H1 (cell line): ENCODE results near the gene IREB2. TPM values are rescaled to one million over a fixed set of nuclear protein-coding genes. Genes with fewer than 3 reads are reported as not detected.

Experiments
- CTCF ChIA-PET: fragments of 300-600 bp; sonication (Branson Sonifier 250); formaldehyde crosslinking; loops from one replicate; lab custom pipeline; 2021; ENCODE audit not compliant: partially characterized antibody; lab: Charles Lee
- POLR2A ChIA-PET: fragments of 300-600 bp; sonication (Branson Sonifier 250); formaldehyde crosslinking; loops from one replicate; lab custom pipeline; 2021; ENCODE audit warnings: inconsistent platforms; ENCODE audit not compliant: partially characterized antibody; lab: Charles Lee
- DNase-seq, 2 experiments: peaks; one replicate each; pipeline versions ENCODE4 v3.0.0 to v3.0.0-alpha.2; 2010 to 2022; ENCODE audit warnings: low spot score in 2 of 2, low read depth in 1 of 2, mixed read lengths in 1 of 2
- FAIRE-seq: peaks from 2 replicates; lab custom pipeline; 2011; peaks lifted over from hg19 to GRCh38; lab: Jason Lieb, UNC
- H2AFZ ChIP-seq: 2 replicates; pipeline ENCODE4 v1.8.1; 2012; ENCODE audit warnings: low read length, inconsistent platforms
- H2AK5ac ChIP-seq: 2 replicates; pipeline ENCODE4 v1.6.1; 2013; ENCODE audit warnings: low read depth, low read length
- H2BK120ac ChIP-seq: replicated peaks from 2 replicates; pipeline ENCODE3; 2013; ENCODE audit warnings: low read depth, low read length, inconsistent platforms
- H2BK12ac ChIP-seq: 2 replicates; pipeline ENCODE4 v1.6.1; 2013; ENCODE audit warnings: low read depth, low read length
- H2BK15ac ChIP-seq: 2 replicates; pipeline ENCODE4 v1.6.1; 2013; ENCODE audit warnings: low read length
- H2BK20ac ChIP-seq: 2 replicates; pipeline ENCODE4 v1.6.1; 2013; ENCODE audit warnings: low read length
- H2BK5ac ChIP-seq: 2 replicates; pipeline ENCODE4 v1.6.1; 2013; ENCODE audit warnings: low read depth, low read length
- H3K14ac ChIP-seq: 2 replicates; pipeline ENCODE4 v1.6.1; 2013; ENCODE audit warnings: inconsistent platforms; ENCODE audit not compliant: insufficient read length
- H3K18ac ChIP-seq: 2 replicates; pipeline ENCODE4 v1.6.1; 2013; ENCODE audit warnings: low read length; ENCODE audit errors: extremely low read depth
- H3K23ac ChIP-seq: 2 replicates; pipeline ENCODE4 v1.6.1; 2013; ENCODE audit warnings: inconsistent platforms; ENCODE audit not compliant: insufficient read length
- H3K23me2 ChIP-seq: 2 replicates; pipeline ENCODE4 v1.6.1; 2013; ENCODE audit warnings: low read depth, low read length
- H3K27ac ChIP-seq: 2 replicates; pipeline ENCODE4 v1.6.1; 2011; ENCODE audit warnings: low read depth, low read length, inconsistent platforms
- H3K27me3 ChIP-seq, 4 experiments: replicated peaks in 1 of 4; 1 replicate in 1 of 4; 2 replicates in 3 of 4; pipeline versions ENCODE4 v1.6.1 to v1.8.1; 2011 to 2013; ENCODE audit warnings: low read length in 3 of 4, mild to moderate bottlenecking in 3 of 4, inconsistent platforms in 2 of 4, mixed read lengths in 2 of 4, moderate library complexity in 1 of 4; ENCODE audit not compliant: control insufficient read depth in 3 of 4, insufficient read depth in 3 of 4; ENCODE audit errors: extremely low read depth in 1 of 4
- H3K36me3 ChIP-seq, 4 experiments: 2 replicates each; pipeline versions ENCODE4 v1.6.1 to v1.8.1; 2011 to 2013; ENCODE audit warnings: mild to moderate bottlenecking in 4 of 4, low read length in 3 of 4, moderate library complexity in 2 of 4, control low read depth in 1 of 4, inconsistent platforms in 1 of 4; ENCODE audit not compliant: insufficient read depth in 4 of 4, control insufficient read depth in 2 of 4
- H3K4ac ChIP-seq: replicated peaks from 2 replicates; pipeline ENCODE3; 2013; ENCODE audit warnings: low read length, low read depth, mixed read lengths, inconsistent platforms; ENCODE audit not compliant: insufficient read length
- H3K4me1 ChIP-seq, 4 experiments: replicated peaks in 1 of 4; 1 replicate in 1 of 4; 2 replicates in 3 of 4; pipeline versions ENCODE4 v1.6.1 to v1.8.1; 2011 to 2013; ENCODE audit warnings: low read length in 3 of 4, inconsistent platforms in 2 of 4, mixed read lengths in 1 of 4; ENCODE audit not compliant: insufficient read depth in 4 of 4, control insufficient read depth in 3 of 4
- H3K4me2 ChIP-seq, 2 experiments: 2 replicates each; pipeline versions ENCODE4 v1.6.1 to v1.8.1; 2011 to 2013; ENCODE audit warnings: low read depth in 2 of 2, low read length in 2 of 2, control low read depth in 1 of 2, inconsistent platforms in 1 of 2, mild to moderate bottlenecking in 1 of 2; ENCODE audit not compliant: insufficient read depth in 1 of 2
- H3K4me3 ChIP-seq, 4 experiments: fragments of 200-600, 300-600 bp in 1 of 4; sonication (generic), shearing (Covaris generic), sonication (Bioruptor Twin) in 1 of 4; 2 replicates each; pipeline versions ENCODE4 v1.5.1 to v1.8.1; 2011 to 2016; ENCODE audit warnings: low read length in 4 of 4, low read depth in 3 of 4, control low read depth in 2 of 4, inconsistent platforms in 2 of 4, mild to moderate bottlenecking in 2 of 4, mixed read lengths in 1 of 4, moderate library complexity in 1 of 4; ENCODE audit not compliant: insufficient read depth in 2 of 4; ENCODE audit errors: extremely low read depth in 1 of 4
- H3K56ac ChIP-seq: replicated peaks from 2 replicates; pipeline ENCODE3; 2013; ENCODE audit warnings: low read depth, mild to moderate bottlenecking, mixed read lengths, low read length, inconsistent platforms; ENCODE audit not compliant: insufficient read length
- H3K79me1 ChIP-seq: 2 replicates; pipeline ENCODE4 v1.6.1; 2013; ENCODE audit warnings: low read depth, low read length, control low read depth
- H3K79me2 ChIP-seq, 2 experiments: 2 replicates each; pipeline versions ENCODE4 v1.6.1 to v1.8.1; 2012 to 2013; ENCODE audit warnings: low read length in 2 of 2, mild to moderate bottlenecking in 2 of 2, inconsistent platforms in 1 of 2; ENCODE audit not compliant: insufficient read depth in 2 of 2, control insufficient read depth in 1 of 2
- H3K9ac ChIP-seq, 4 experiments: replicated peaks in 1 of 4; 1 replicate in 1 of 4; 2 replicates in 3 of 4; pipeline versions ENCODE4 v1.6.1 to v1.8.1; 2011 to 2013; ENCODE audit warnings: low read depth in 3 of 4, low read length in 3 of 4, control low read depth in 2 of 4, mild to moderate bottlenecking in 2 of 4, moderate library complexity in 2 of 4, inconsistent platforms in 1 of 4; ENCODE audit errors: extremely low read depth in 1 of 4
- H3K9me3 ChIP-seq, 2 experiments: 2 replicates each; pipeline versions ENCODE4 v1.6.1 to v1.8.1; 2012 to 2013; ENCODE audit warnings: mild to moderate bottlenecking in 2 of 2, moderate library complexity in 2 of 2, control low read depth in 1 of 2, inconsistent platforms in 1 of 2, low read depth in 1 of 2, low read length in 1 of 2, mixed read lengths in 1 of 2; ENCODE audit not compliant: insufficient read depth in 2 of 2
- H4K20me1 ChIP-seq, 2 experiments: replicated peaks in 1 of 2; 2 replicates each; pipeline versions ENCODE3 to v1.8.1; 2011 to 2013; ENCODE audit warnings: inconsistent platforms in 2 of 2, low read length in 2 of 2, mild to moderate bottlenecking in 1 of 2; ENCODE audit not compliant: insufficient read depth in 2 of 2, control insufficient read depth in 1 of 2
- H4K5ac ChIP-seq: 2 replicates; pipeline ENCODE4 v1.6.1; 2013; ENCODE audit warnings: low read length, low read depth, mixed read lengths, inconsistent platforms; ENCODE audit not compliant: insufficient read length
- H4K8ac ChIP-seq: 2 replicates; pipeline ENCODE4 v1.8.0; 2013; ENCODE audit warnings: mild to moderate bottlenecking, moderate library complexity, low read length, inconsistent platforms; ENCODE audit not compliant: insufficient read depth; ENCODE audit errors: extremely low read depth
- H4K91ac ChIP-seq: replicated peaks from 2 replicates; pipeline ENCODE3; 2013; ENCODE audit warnings: low read length, mixed read lengths, inconsistent platforms; ENCODE audit not compliant: insufficient read length
- BCL11A ChIP-seq, 2 experiments: IDR thresholded peaks; one replicate each; pipeline ENCODE4 v1.6.1; 2011; ENCODE audit warnings: low read depth in 2 of 2, low read length in 2 of 2, mild to moderate bottlenecking in 2 of 2
- CREB1 ChIP-seq: IDR thresholded peaks from 2 replicates; pipeline ENCODE4 v1.6.1; 2012; ENCODE audit warnings: inconsistent platforms
- CTBP2 ChIP-seq: IDR thresholded peaks from 2 replicates; pipeline ENCODE4 v1.7.0; 2011; ENCODE audit warnings: borderline replicate concordance, mild to moderate bottlenecking, moderate library complexity, mixed read lengths, low read length; ENCODE audit not compliant: insufficient read depth, insufficient read length
- EGR1 ChIP-seq: IDR thresholded peaks from 2 replicates; pipeline ENCODE4 v1.6.1; 2011; ENCODE audit warnings: low read depth, low read length, borderline replicate concordance
- FOSL1 ChIP-seq: IDR thresholded peaks from 2 replicates; pipeline ENCODE4 v1.6.1; 2011; ENCODE audit warnings: mild to moderate bottlenecking, low read depth, low read length, moderate library complexity; ENCODE audit not compliant: insufficient read depth
- GABPA ChIP-seq: IDR thresholded peaks from 2 replicates; pipeline ENCODE4 v1.6.1; 2011; ENCODE audit warnings: mild to moderate bottlenecking, low read length, moderate library complexity, borderline replicate concordance; ENCODE audit not compliant: insufficient read depth
- GTF2F1 ChIP-seq: IDR thresholded peaks from 2 replicates; pipeline ENCODE4 v1.6.1; 2012; ENCODE audit warnings: low read depth, low read length, improper control_type of control experiment, borderline replicate concordance
- HDAC2 ChIP-seq, 2 experiments: fragments of 300-600 bp in 1 of 2; sonication (generic) in 1 of 2; IDR thresholded peaks; 2 replicates each; pipeline ENCODE4 v1.6.1; 2011 to 2012; ENCODE audit warnings: low read depth in 2 of 2, low read length in 2 of 2, mild to moderate bottlenecking in 2 of 2, moderate library complexity in 2 of 2, borderline replicate concordance in 1 of 2, inconsistent platforms in 1 of 2
- KDM4A ChIP-seq: IDR thresholded peaks from one replicate; pipeline ENCODE4 v1.7.1; 2012; ENCODE audit warnings: low read depth, mild to moderate bottlenecking, moderate library complexity, low read length, inconsistent platforms; ENCODE audit not compliant: severe bottlenecking
- NRF1 ChIP-seq: IDR thresholded peaks from 2 replicates; pipeline ENCODE4 v1.6.1; 2011; ENCODE audit warnings: mild to moderate bottlenecking, low read depth, low read length, improper control_type of control experiment
- RFX5 ChIP-seq: IDR thresholded peaks from 2 replicates; pipeline ENCODE4 v1.6.1; 2011; ENCODE audit warnings: low read depth, low read length, improper control_type of control experiment, borderline replicate concordance
- RNF2 ChIP-seq: fragments of 200-900, 300-1000 bp; sonication (generic); IDR thresholded peaks from 2 replicates; pipeline ENCODE4 v1.7.1; 2016; ENCODE audit warnings: borderline replicate concordance, low read depth, mild to moderate bottlenecking, antibody characterized with exemption, low read length; ENCODE audit not compliant: poor library complexity, severe bottlenecking; ENCODE audit errors: missing control alignments
- SP1 ChIP-seq: IDR thresholded peaks from 2 replicates; pipeline ENCODE4 v1.6.1; 2011; ENCODE audit warnings: low read depth, low read length
- ZNF274 ChIP-seq: IDR thresholded peaks from 2 replicates; pipeline ENCODE4 v1.7.0; 2012; ENCODE audit warnings: low read length, borderline replicate concordance; ENCODE audit errors: extremely low read depth
- WGBS, 2 experiments: shearing (Covaris generic) in 1 of 2; methylation state at CpG; one replicate each; pipeline versions ENCODE4 v1.1.6 to v1.1.7; 2013 to 2015; ENCODE audit warnings: low lambda C conversion rate in 2 of 2, mixed read lengths in 2 of 2, inconsistent platforms in 1 of 2, low coverage in 1 of 2, missing lambda C conversion rate in 1 of 2; ENCODE audit not compliant: insufficient replicate concordance in 2 of 2, insufficient coverage in 1 of 2, insufficient read length in 1 of 2; ENCODE audit errors: extremely low coverage in 1 of 2, missing lambda C conversion rate in 1 of 2; 5-methylcytosine and 5-hydroxymethylcytosine counted together
- polyA plus RNA-seq, 7 experiments: library from polyadenylated mRNA; depleted of rRNA in 3 of 7; stranded (reverse) in 5 of 7; unstranded in 2 of 7; fragments of >200 nt in 5 of 7; fragments of 200-250 nt in 2 of 7; gene quantifications; 1 replicate in 5 of 7; 2 replicates in 1 of 7; 4 replicates in 1 of 7; pipeline versions ENCODE4 v1.2.1 to v1.2.3, GENCODE V29; 2011 to 2013; ENCODE audit warnings: missing spikeins in 2 of 7, mixed read lengths in 2 of 7
- total RNA-seq: library from RNA; stranded (reverse); fragmentation: NEBNext Ultra II Directional; extraction: Animal tissue kit (Norgen Biotek cat#: 25700); gene quantifications from 2 replicates; pipeline ENCODE4 v1.2.1, GENCODE V29; 2021

IREB2 gene
- total and polyA plus RNA-seq, 2 of the 8 experiments (the other 6 are each of a cell fraction or from before 2014, with no cell fraction given) = 21.0 to 103 TPM

- Histone ChIP-seq H3K4me2 (no peak overlapping the region), H4K5ac (no peak overlapping the region), H3K4me1 (no peaks in the 10 kb centered on the region), H3K79me2 (no peaks in the 10 kb centered on the region), H3K4me3 (no peak overlapping the region), H2BK20ac (no peak overlapping the region), H3K14ac (no peak overlapping the region), H4K91ac (no peak overlapping the region), H3K23ac (no peak overlapping the region), H2AK5ac (no peak overlapping the region), H3K18ac (no peak overlapping the region), H3K9ac (no peak overlapping the region), H3K27ac (no peak overlapping the region), H2BK120ac (no peak overlapping the region), H3K27me3 (no peaks in the 10 kb centered on the region), H4K20me1 (no peaks in the 10 kb centered on the region), H3K56ac (no peak overlapping the region), H2BK15ac (no peak overlapping the region), H3K36me3 (no peaks in the 10 kb centered on the region), H3K23me2 (no peaks in the 10 kb centered on the region; the same call in 1 of the 2 replicates), H3K79me1 (no peaks in the 10 kb centered on the region), H2BK5ac (no peak overlapping the region), H4K8ac (no peak overlapping the region), H3K4ac (no peak overlapping the region), H2AFZ (no peak overlapping the region), H2BK12ac (no peak overlapping the region), H3K9me3 (no peaks in the 10 kb centered on the region)
- POLR2A ChIA-PET = interaction anchor here (1.1 kb wide), 1 partner anchor 32 kb away, joined by 3 read pairs; the partner anchor contains the start of gene CHRNA5
- FAIRE-seq (no peak), DNase-seq (no peak)
- WGBS, 2 experiments = 74% methylated on average over 2 of the region's 2 CpGs; no CpG with 5 or more reads in 1 of the 2 experiments
- CTCF ChIA-PET = no interaction called here
- TF ChIP-seq GTF2F1 (no peak), RNF2 (no peak), CREB1 (no peak), SP1 (no peak), FOSL1 (no peak), KDM4A (no peak), GABPA (no peak), ZNF274 (no peak), NRF1 (no peak), CTBP2 (no peak), EGR1 (no peak), HDAC2 (IDR thresholded peaks at IDR 0.05; ENCODE audit: borderline replicate concordance in 1 of 2, low read depth in 2 of 2, low read length in 2 of 2) (no peak), RFX5 (no peak), BCL11A (IDR thresholded peaks at IDR 0.05; ENCODE audit: low read depth in 2 of 2, low read length in 2 of 2) (no peak)
Measured at GRCh38 chr15:78533331-78533730, 95.3 kb downstream of the IREB2 start.
